Activated CD8-positive, alpha-beta T cell treated with anti-CD3 and anti-CD28 coated beads for 36 hours (primary cell): Measurements from ENCODE around the gene TICRR. TPM values are rescaled to one million over a fixed set of nuclear protein-coding genes. Genes with fewer than 3 reads are reported as not detected.

Source experiments
- ATAC-seq: fragments of 200-7000 bp; cut with Tn5 transposase; one replicate; pipeline ENCODE4 v1.10.0; 2021; ENCODE audit warnings: mild to moderate bottlenecking, moderate library complexity
- CTCF ChIA-PET: fragments of 350-600 bp; sonication (Branson Sonifier 250); formaldehyde crosslinking; loops from one replicate; lab custom pipeline; 2021; ENCODE audit warnings: antibody characterized with exemption; lab: Charles Lee
- POLR2A ChIA-PET: fragments of 350-600 bp; sonication (Branson Sonifier 250); formaldehyde crosslinking; loops from one replicate; lab custom pipeline; 2021; ENCODE audit warnings: antibody characterized with exemption; lab: Charles Lee
- DNase-seq: peaks from one replicate; pipeline ENCODE4 v3.0.0-alpha.2; 2020
- H3K27ac Mint-ChIP-seq: one replicate; pipeline ENCODE4 v1.8.0; 2021; ENCODE audit warnings: mild to moderate bottlenecking, mixed read lengths
- H3K27me3 Mint-ChIP-seq: one replicate; pipeline ENCODE4 v1.8.0; 2021; ENCODE audit warnings: mixed read lengths
- H3K36me3 Mint-ChIP-seq: one replicate; pipeline ENCODE4 v1.8.0; 2021; ENCODE audit warnings: low read depth, mixed read lengths
- H3K4me1 Mint-ChIP-seq: one replicate; pipeline ENCODE4 v1.8.0; 2021; ENCODE audit warnings: low read depth, mixed read lengths
- H3K4me3 Mint-ChIP-seq: one replicate; pipeline ENCODE4 v1.8.0; 2021; ENCODE audit warnings: mild to moderate bottlenecking, moderate library complexity, mixed read lengths
- H3K9me3 Mint-ChIP-seq: one replicate; pipeline ENCODE4 v1.8.0; 2021; ENCODE audit warnings: mixed read lengths
- intact Hi-C: fragments of 100-400 bp; cut with micrococcal nuclease; formaldehyde crosslinking; loops from one replicate; pipeline ENCODE4 v1.10.0; 2022
- total RNA-seq, 2 experiments: library from RNA; stranded (reverse); gene quantifications; one replicate each; pipeline ENCODE4 v1.2.3, GENCODE V29; 2021
- TF ChIP-seq, protein P1 (sequence below): fragments of 200-600 bp; IDR thresholded peaks from one replicate; pipeline ENCODE4 v1.8.0; 2022; ENCODE audit warnings: antibody characterized with exemption, mild to moderate bottlenecking

TICRR gene
- total RNA-seq, 2 experiments from 2014 or later, result 27.0 to 29.2 TPM

DNA sequence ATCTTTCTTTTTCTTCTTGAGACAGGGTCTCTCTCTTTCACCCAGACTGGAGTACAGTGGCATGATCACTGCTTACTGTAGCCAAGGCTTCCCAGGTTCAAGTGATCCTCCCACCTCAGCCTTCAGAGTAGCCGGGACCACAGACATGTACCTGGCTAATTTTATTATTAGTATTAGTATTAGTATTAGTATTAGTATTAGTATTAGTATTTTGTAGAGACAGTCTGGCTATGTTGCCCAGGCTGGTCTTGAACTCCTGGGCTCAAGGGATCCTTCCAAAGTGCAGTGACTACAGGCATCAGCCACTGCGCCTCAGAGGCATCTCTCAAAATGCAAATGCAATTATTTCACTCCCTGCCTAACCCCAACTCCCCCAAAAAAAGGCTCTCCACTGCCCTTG, 78.3 kb downstream of the TICRR start:
- no peak overlapping the region for H3K4me3 Mint-ChIP-seq
- CTCF ChIA-PET, result no interaction called here

DNA sequence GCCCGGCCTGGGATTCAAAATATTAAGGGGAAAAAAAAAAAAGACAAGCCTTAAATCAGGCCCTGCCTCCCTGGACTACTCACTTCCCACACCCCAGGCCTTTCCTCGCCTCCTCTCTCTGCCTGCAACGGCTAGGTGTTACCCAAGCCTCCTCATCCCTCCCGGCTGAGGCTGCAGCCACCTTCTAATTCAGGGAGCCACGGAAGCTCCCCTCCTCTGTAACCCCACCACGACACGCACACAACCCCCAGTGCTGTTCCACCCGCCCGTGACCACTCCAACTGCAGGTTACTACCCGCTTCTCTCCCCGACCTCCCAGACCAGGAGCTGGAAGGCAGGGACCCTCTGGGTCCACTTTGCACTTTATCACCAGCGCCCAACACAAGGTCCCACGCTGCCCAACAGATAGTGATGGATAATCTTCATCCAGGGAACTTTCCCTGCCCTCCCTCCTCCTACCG, 79.1 kb downstream of the TICRR start:
- DNase-seq (no peak), ATAC-seq (no peak)
- TF ChIP-seq, protein P1, sequence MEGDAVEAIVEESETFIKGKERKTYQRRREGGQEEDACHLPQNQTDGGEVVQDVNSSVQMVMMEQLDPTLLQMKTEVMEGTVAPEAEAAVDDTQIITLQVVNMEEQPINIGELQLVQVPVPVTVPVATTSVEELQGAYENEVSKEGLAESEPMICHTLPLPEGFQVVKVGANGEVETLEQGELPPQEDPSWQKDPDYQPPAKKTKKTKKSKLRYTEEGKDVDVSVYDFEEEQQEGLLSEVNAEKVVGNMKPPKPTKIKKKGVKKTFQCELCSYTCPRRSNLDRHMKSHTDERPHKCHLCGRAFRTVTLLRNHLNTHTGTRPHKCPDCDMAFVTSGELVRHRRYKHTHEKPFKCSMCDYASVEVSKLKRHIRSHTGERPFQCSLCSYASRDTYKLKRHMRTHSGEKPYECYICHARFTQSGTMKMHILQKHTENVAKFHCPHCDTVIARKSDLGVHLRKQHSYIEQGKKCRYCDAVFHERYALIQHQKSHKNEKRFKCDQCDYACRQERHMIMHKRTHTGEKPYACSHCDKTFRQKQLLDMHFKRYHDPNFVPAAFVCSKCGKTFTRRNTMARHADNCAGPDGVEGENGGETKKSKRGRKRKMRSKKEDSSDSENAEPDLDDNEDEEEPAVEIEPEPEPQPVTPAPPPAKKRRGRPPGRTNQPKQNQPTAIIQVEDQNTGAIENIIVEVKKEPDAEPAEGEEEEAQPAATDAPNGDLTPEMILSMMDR, result no peak
- CTCF ChIA-PET, result no interaction called here
- no peaks in the 10 kb centered on the region for H3K9me3 Mint-ChIP-seq
- H3K27me3 Mint-ChIP-seq, result peaks cover 30% of the 10 kb centered on the region
- POLR2A ChIA-PET, result interaction anchor here (0.6 kb wide), 1 partner anchor 1651 kb away, joined by 3 read pairs; no protein-coding TSS in a partner anchor
- peaks cover 18% of the 10 kb centered on the region for H3K4me1 Mint-ChIP-seq
- no peak overlapping the region for H3K27ac Mint-ChIP-seq
- intact Hi-C loops, result no loop called here
- H3K4me3 Mint-ChIP-seq, result peak overlapping the region; percentile 73
- H3K36me3 Mint-ChIP-seq, result peaks cover 3% of the 10 kb centered on the region

More for the DNA sequence above, 78.3 kb downstream of the TICRR start:
- POLR2A ChIA-PET, result no interaction called here
- Mint-ChIP-seq H3K9me3 (no peaks in the 10 kb centered on the region), H3K27ac (no peak overlapping the region), H3K27me3 (peaks cover 24% of the 10 kb centered on the region), H3K4me1 (peaks cover 16% of the 10 kb centered on the region), H3K36me3 (peaks cover 3% of the 10 kb centered on the region)
- TF ChIP-seq, protein P1, result no peak
- ATAC-seq (no peak), DNase-seq (no peak)
- intact Hi-C loops, result no loop called here

DNA sequence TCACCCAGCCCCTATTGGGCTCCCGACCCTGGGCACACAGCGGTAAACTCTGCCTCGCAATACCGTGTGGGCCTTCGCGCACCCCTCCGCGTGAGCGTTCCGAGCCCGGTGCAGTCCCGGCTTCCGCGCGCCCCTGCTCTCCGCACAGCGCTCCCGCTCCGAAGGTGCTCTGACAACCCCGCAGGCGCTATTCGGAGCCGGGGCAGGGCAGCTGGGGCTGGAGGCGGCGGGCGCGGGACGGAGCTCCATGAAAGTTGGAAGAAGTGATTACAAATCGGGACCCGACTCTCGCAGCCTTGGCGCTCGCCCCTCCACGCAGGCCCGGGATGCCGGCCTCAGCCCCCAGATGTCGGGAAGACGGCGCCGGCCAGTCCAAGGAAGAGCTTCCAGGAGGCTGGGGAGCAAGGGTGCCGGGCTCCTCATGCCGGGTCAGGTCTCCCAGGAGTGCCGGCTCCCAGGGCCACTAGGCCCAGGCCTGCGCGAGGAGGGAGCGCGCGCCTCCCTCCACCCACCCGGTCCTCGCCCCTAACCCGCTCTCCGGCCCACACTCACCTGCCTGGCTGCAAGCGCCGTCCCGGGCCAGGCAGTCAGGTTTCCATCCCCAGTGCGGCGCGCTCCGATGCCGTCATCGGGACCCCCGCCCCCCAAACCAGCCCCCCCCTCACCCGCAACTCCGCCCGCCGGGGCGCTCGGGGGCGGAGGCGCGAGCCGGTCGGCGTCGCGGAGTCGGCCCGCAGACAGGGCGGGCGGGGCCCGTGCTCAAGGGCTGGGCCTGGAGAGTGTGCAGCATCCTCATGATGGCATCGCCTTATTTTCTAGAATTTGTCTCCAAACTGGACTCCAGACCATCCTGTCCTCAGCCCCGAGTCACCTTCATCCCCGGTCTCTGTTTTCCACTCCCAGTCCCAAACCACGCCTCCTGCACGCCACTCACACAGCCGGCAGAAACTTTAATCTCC, 79.9 kb downstream of the TICRR start, which contains the start of gene KIF7:
Gene KIF7, minus strand, starts transcription at position 621 of the 959 bp plus-strand sequence. CDS start 2,537 bp downstream, outside the sequence.
- Mint-ChIP-seq H3K9me3 (no peaks in the 10 kb centered on the region), H3K27ac (peak within 1 kb of the TSS; percentile 73), H3K36me3 (peaks cover 3% of the 10 kb centered on the region), H3K4me3 (peak within 1 kb of the TSS; percentile 73), H3K27me3 (peaks cover 30% of the 10 kb centered on the region), H3K4me1 (peaks cover 18% of the 10 kb centered on the region)
- ChIA-PET CTCF (no interaction called here), POLR2A (interaction anchor here (0.6 kb wide), 1 partner anchor 1652 kb away, joined by 3 read pairs; no protein-coding TSS in a partner anchor)
- peak; percentile 41 for DNase-seq
- TF ChIP-seq, protein P1, result no peak
- ATAC-seq, result peak; percentile 75
- intact Hi-C loops, result no loop called here

DNA sequence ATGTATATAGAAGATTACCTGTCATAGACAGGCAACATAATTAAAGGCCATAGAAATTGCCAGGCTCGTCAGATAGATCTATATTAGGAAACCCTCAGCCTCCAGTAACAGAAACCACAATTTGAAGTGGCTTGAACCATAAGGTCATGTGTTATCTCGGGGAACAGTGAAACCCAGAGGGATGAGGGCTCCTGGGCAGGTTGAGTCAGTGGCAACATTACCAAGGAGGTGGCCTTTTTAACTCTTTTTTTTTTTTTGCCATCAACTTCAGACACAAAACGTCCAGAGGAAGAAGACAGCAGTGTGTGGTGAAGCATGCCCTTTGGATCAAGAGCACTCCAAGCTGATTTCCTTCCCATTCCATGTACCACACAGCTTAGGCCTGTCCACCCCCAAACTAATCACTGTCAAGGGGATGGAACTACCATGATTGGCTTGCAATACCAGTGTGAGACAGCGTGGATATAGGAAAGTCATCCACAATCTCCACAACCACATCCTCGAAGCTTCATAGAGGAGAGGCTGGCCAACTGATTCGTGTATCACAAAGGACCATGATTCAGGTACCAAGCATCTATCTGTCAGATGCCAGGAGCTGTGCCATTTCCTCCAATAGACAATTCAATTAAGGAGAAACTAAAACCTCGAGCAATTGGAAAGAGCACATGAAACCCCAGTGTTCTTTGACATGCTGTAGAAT, 81.0 kb downstream of the TICRR start:
- peaks cover 39% of the 10 kb centered on the region for H3K27me3 Mint-ChIP-seq
- CTCF ChIA-PET, result interaction anchor here (2.0 to 3.6 kb wide), 2 partner anchors 10 to 17 kb away, joined by 8 to 13 read pairs; no protein-coding TSS in a partner anchor
- peak; percentile 65 for ATAC-seq

More for the DNA sequence above, 81.0 kb downstream of the TICRR start:
- Mint-ChIP-seq H3K4me1 (peaks cover 18% of the 10 kb centered on the region), H3K9me3 (no peaks in the 10 kb centered on the region), H3K36me3 (peaks cover 3% of the 10 kb centered on the region), H3K27ac (no peak overlapping the region), H3K4me3 (peak overlapping the region; percentile 73)
- intact Hi-C loops, result no loop called here
- TF ChIP-seq, protein P1, result no peak
- POLR2A ChIA-PET, result no interaction called here
- DNase-seq, result peak; percentile 42
